Stimulated activated CD8-positive, alpha-beta memory T cell treated with anti-CD3 and anti-CD28 coated beads, Interleukin-12 subunit alpha, Interleukin-12 subunit beta, amount 100 ng/mL, for 1 hour (primary cell): ENCODE data around the gene PROSER2.

Experiments used
- DNase-seq: peaks from one replicate; pipeline ENCODE4 v3.0.0-alpha.2; 2020; ENCODE audit warnings: low read depth

PROSER2 gene

GRCh38 chr10:11869219-11869618, 46.1 kb downstream of the PROSER2 start:
- DNase-seq: no peak

- DNase-seq: no peak
Observed at GRCh38 chr10:11869743-11870460, 46.7 kb downstream of the PROSER2 start.

- no peak for DNase-seq
Observed at GRCh38 chr10:11870461-11870780, 47.3 kb downstream of the PROSER2 start.

DNA sequence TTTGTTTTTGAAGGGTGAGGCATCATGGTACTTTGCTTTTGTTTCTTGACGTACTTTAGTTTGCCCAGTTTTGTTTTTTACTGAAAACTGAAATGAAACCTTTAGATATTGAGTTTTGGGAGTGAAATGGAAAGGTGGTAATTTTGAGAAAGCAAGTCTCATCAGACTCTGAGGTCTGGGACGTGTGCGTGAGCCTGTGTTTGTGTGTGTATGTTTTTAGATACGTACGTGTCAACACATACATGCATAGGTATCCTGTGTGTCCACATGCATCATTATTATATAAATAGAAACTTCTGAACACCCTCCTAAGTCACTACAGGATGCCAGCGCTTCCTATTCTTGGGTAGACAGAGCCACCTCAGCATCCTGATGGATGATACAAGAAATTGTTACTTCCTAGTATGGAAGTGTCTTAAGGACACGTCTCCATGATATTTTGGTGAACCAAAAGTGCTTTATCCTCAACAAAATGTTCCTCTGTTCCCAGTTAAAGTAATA, 47.8 kb downstream of the PROSER2 start:
- no peak for DNase-seq

- no peak for DNase-seq
Observed at GRCh38 chr10:11871466-11871865, 48.3 kb downstream of the PROSER2 start.

DNA sequence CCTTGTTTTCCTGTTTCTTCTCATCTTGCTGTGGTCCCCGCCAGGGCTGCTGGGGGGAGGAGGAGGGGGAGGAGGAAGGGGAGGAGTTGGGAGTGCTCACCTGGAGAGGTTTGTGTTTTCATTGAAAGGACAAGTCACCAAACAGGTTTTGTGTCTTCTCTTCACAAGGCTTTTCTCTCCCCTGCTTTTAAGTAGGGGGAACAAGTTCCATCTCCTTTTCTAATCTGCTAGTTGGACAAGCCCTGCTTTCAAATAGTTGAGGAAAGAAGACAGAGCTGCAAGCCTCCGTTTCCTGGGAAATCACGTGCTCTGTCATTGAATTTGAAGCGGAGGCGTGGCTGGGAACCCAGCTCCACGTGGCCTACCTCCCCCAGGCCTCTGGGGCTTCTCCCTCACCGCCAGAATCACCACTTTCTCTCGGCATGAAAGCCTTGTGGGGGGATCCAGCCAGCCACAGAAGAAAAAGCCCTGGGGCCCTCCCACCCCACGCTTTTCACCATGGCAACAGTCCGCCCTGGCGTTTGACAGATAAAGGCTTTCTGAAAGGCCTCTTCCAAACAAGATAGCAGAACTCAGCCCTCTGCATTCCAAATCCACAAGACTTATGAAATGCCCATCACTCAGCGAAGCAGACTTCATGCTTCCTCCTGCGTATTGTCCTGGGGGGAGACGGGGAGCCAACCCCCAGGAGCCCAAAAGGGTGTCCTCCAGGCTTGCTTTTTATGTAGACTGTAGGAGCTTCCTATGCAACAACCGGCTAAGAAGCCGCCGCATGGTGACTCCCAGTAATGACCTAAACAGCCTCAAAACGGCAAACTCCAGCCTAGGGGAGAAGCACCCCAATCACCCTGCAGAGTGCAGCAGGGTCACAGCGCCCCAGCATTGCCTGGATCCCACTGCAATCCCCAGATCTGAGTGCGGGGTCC, 51.7 kb downstream of the PROSER2 start:
- no peak for DNase-seq

GRCh38 chr10:11875494-11876281, 52.5 kb downstream of the PROSER2 start:
- DNase-seq: no peak

DNA sequence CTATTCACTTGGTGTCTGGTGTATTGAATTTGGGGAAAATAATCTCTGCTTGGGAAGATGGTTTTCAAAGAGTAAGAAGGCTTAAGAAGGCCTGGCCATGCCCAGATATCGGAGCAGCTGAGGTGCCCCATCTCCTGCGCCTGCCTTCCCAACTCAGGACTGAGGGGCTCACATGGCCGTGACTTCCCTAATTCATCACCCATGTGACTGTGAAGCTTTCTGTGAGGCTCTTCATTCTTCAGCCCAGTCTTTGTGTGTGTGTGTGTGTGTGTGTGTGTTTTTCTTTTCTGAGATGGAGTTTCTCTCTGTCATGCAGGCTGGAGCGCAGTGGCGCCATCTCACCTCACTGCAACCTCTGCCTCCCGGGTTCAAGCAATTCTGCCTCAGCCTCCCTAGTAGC, 53.2 kb downstream of the PROSER2 start:
- no peak for DNase-seq

- no peak for DNase-seq
Observed at GRCh38 chr10:11876805-11877590, 53.8 kb downstream of the PROSER2 start.

DNA sequence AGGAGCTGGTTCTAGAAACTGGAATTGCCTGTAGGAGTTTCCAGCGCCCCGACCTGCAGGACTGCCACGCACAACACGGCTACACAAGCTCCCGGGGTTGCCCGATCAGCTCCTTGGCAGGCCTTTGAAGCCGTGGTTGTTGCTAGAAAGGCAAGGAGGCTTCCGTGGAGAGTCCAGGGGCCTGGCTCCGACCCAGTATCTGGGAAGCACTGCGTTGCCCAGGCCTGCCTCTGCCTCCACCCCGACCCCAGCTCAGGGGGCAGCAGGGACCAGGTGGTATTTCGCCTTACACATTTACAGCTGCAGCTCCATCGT, 54.4 kb downstream of the PROSER2 start:
- no peak for DNase-seq

DNA sequence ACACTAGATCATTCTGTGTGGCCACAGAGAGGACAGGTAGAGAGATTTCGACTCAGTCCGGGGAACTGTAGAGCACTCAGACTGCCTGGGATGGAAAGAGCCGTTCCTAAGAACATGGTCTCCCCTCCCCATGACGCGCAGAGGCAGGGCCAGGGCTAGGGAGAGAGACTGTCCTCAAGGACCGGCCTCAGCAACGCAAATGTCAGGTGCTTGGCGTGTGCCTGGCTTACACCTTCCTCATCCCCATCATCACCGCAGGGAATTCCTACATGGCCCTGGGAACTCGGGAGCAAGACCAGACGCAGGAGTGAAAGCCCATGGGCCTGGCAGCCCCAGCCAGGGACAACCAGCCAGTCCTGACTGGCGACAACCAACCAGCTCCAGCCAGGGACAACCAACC, 55.6 kb downstream of the PROSER2 start:
- DNase-seq: no peak

- no peak for DNase-seq
Observed at GRCh38 chr10:11879387-11880094, 56.4 kb downstream of the PROSER2 start.

DNA sequence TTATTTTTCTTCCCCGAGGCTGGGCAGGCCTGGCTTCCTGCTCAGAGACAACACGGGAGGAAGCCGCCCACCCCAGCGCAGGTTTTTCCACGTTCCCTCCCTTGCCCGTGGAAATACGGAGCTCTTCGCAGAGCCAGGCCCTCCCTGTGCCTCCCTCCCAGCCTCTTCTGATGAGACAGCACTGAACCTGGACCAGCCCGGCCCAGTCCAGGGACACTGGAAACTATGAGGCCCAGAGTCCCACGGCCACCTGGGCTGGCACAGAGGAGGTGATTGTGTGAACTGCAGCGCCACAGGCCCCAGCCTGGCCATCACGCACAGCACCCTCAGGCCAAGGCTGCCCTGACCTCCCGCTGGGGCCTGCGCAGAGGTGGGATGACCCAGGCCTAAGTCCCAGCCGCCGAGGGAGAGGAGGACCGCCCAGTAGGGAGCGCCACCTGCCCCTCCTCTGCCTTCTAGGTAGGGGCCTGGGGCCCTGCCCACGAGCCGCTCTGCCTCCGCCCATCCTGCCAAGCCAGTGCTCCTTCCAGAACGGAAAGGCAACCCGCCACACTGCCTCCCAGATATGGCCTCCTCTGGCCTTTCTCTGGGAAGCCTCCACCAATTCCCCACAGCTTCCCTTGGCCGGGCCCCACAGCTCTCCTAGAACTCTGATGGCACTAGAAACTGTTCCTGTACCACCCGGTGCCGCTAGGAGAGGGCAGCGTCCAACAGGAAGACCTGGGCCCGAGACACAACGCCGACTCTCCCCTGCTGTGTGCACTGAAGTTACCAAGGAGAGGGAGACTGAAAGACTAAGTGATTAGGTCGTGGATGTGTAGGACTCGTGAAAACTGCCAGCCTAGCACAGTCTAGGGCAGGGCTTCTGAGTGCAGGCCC, 57.2 kb downstream of the PROSER2 start:
- DNase-seq: no peak

GRCh38 chr10:11881030-11881476, 57.9 kb downstream of the PROSER2 start:
- DNase-seq: no peak

GRCh38 chr10:11881477-11882417, 58.6 kb downstream of the PROSER2 start:
- no peak for DNase-seq

DNA sequence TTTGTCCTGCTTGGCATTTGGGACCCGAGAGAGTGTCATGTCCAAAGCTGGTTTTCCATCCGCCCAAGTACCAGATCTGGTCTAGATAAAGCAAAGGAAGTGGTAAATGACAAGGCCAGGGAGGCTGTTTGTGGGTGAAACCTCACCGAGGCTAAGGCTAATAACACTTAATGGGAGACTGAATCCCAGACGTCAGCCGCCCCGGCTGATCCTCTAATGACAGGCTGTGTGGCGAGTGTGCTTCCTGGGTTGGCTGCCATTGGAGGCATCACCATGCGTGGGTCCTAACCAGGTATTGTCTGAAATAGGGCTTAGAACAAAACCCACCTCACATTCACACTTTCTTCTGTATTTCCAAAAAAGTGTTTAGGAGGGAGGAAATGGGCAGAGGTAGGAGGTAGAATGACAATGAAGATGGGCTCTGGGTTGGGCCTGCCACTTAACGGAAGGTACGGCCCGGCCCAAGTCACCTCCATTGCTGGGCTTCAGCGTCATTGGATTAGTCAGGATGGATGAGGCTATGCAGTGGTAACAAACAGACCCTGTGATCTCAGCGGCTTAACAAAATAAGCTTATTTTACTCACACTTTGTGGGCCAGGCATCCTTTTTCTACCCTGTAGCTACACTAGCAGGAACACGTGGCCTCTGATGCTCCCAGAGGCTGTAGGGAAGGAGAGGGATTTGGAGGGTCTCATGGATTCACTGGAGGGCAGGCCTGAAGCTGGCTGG, 59.7 kb downstream of the PROSER2 start:
- no peak for DNase-seq

DNA sequence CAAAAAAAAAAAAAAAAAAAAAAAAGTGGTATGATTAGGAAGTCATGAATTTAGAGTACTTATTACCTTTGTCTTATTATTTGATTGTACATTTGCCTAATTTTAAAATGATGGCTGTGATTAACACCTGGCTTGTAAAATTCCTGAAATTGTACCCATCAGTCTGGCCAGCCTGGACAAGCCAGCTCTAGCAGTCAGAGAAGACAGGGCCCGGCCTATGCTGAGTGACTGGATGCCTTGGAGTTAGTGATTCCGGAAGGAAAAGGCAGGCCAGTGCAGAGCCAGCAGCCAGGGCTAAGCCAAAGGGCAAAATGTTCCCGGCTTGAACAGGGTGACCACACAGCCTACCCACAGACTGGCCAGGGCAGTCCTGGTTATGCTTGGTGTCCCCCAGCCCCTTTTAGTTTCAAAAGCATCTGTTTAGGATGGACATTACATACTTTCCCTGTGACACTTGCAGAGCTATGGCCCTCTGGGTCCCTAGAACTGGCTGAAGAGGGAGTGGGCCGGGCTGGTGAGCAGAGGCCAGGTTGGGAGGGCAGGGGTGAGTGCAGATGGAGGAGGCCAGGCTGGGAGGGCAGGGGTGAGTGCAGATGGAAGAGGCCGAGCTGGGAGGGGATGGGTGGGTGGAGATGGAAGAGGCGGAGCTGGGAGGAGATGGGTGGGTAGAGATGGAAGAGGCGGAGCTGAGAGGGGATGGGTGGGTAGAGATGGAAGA, 61.7 kb downstream of the PROSER2 start:
- no peak for DNase-seq
